A549 (cell line): ENCODE results near the gene ZNF608. TPM values are rescaled to one million over a fixed set of nuclear protein-coding genes. Genes with fewer than 3 reads are reported as not detected.

Experiments used
- ATAC-seq, 2 experiments: fragments of 200-7000 bp in 1 of 2; fragments of >200 bp in 1 of 2; cut with Nextera tagmentation in 1 of 2; cut with Tn5 transposase in 1 of 2; 3 replicates each; pipeline versions ENCODE4 v1.8.0 to v1.9.1; 2018 to 2020; ENCODE audit warnings: mild to moderate bottlenecking in 1 of 2, moderate library complexity in 1 of 2
- CTCF ChIA-PET: fragments of 300-600 bp; sonication (Branson Sonifier 250); formaldehyde crosslinking; extraction: SDS; loops from one replicate; lab custom pipeline; 2021; ENCODE audit warnings: antibody characterized with exemption, inconsistent platforms; lab: Yijun Ruan, JAX
- POLR2A ChIA-PET: fragments of 350-600 bp; formaldehyde crosslinking; extraction: SDS; loops from one replicate; lab custom pipeline; 2021; ENCODE audit warnings: antibody characterized with exemption, inconsistent platforms; lab: Yijun Ruan, JAX
- DNase-seq, 2 experiments: peaks; one replicate each; pipeline versions ENCODE4 v3.0.0 to v3.0.0-alpha.2; 2011 to 2016; ENCODE audit warnings: low read depth in 1 of 2, low spot score in 1 of 2
- FAIRE-seq: peaks from 2 replicates; lab custom pipeline; 2011; peaks lifted over from hg19 to GRCh38; lab: Jason Lieb, UNC
- H3K27ac ChIP-seq, 2 experiments: fragments of >200 bp; sonication (Bioruptor Twin); formaldehyde crosslinking; 3 replicates each; pipeline ENCODE4 v1.5.1; 2016 to 2017
- H3K4me1 ChIP-seq: fragments of >200 bp; sonication (Bioruptor Twin); formaldehyde crosslinking; 3 replicates; pipeline ENCODE4 v1.6.1; 2016
- H3K4me2 ChIP-seq: fragments of >200 bp; sonication (Bioruptor Twin); formaldehyde crosslinking; 3 replicates; pipeline ENCODE4 v1.6.1; 2016
- H3K4me3 ChIP-seq: fragments of >200 bp; sonication (Bioruptor Twin); formaldehyde crosslinking; 3 replicates; pipeline ENCODE4 v1.5.1; 2016
- H3K9me3 ChIP-seq: fragments of >200 bp; sonication (Bioruptor Twin); formaldehyde crosslinking; 3 replicates; pipeline ENCODE4 v1.6.1; 2016
- BCL3 ChIP-seq: fragments of >200 bp; sonication (Bioruptor Twin); formaldehyde crosslinking; IDR thresholded peaks from 3 replicates; pipeline ENCODE4 v1.6.1; 2016
- CBX2 ChIP-seq: fragments of 200-600 bp; sonication (generic); IDR thresholded peaks from 2 replicates; pipeline ENCODE4 v1.6.1; 2016; ENCODE audit warnings: low read depth, mild to moderate bottlenecking, borderline replicate concordance
- CEBPB ChIP-seq, 2 experiments: fragments of >200 bp in 1 of 2; sonication (Bioruptor Twin) in 1 of 2; formaldehyde crosslinking in 1 of 2; IDR thresholded peaks; 2 replicates each; pipeline ENCODE4 v1.6.1; 2012 to 2016
- ELK1 ChIP-seq: fragments of 150-350 bp; IDR thresholded peaks from 2 replicates; pipeline ENCODE4 v1.6.1; 2014; ENCODE audit warnings: low read depth, mild to moderate bottlenecking, low read length
- ESRRA ChIP-seq: fragments of 150-350 bp; IDR thresholded peaks from 2 replicates; pipeline ENCODE4 v1.6.1; 2014; ENCODE audit warnings: mild to moderate bottlenecking, low read length, borderline replicate concordance
- FOSB ChIP-seq: fragments of 250-450 bp; sonication (Bioruptor Pico); IDR thresholded peaks from 2 replicates; pipeline ENCODE4 v1.5.0; 2020; ENCODE audit warnings: mild to moderate bottlenecking, moderate library complexity
- FOXS1 ChIP-seq: fragments of 250-450 bp; sonication (Bioruptor Pico); IDR thresholded peaks from 2 replicates; pipeline ENCODE4 v1.5.0; 2020; ENCODE audit warnings: mild to moderate bottlenecking, moderate library complexity
- GATA3 ChIP-seq: IDR thresholded peaks from 2 replicates; pipeline ENCODE4 v1.6.1; 2012; ENCODE audit warnings: borderline replicate concordance
- HOXB13 ChIP-seq: fragments of 250-450 bp; sonication (Bioruptor Pico); IDR thresholded peaks from 2 replicates; pipeline ENCODE4 v1.5.0; 2020; ENCODE audit warnings: low read depth, mild to moderate bottlenecking, moderate library complexity
- JUN ChIP-seq, 2 experiments: fragments of >200 bp; sonication (Bioruptor Twin); formaldehyde crosslinking; IDR thresholded peaks; 2 replicates in 1 of 2; 3 replicates in 1 of 2; pipeline ENCODE4 v1.6.1; 2016 to 2017
- MAX ChIP-seq: IDR thresholded peaks from 2 replicates; pipeline ENCODE4 v1.6.1; 2012
- MAZ ChIP-seq: fragments of 150-350 bp; IDR thresholded peaks from 2 replicates; pipeline ENCODE4 v1.6.1; 2014; ENCODE audit warnings: antibody characterized with exemption, low read depth, low read length, borderline replicate concordance
- MYC ChIP-seq: IDR thresholded peaks from 2 replicates; pipeline ENCODE4 v1.6.1; 2012; ENCODE audit warnings: mild to moderate bottlenecking, inconsistent platforms, low read length, improper control_type of control experiment, borderline replicate concordance
- NFE2L2 ChIP-seq: fragments of 150-350 bp; conservative IDR thresholded peaks from 2 replicates; pipeline ENCODE4 v1.6.1; 2014; ENCODE audit warnings: low read length
- NPAS2 ChIP-seq: fragments of 250-450 bp; sonication (Bioruptor Pico); IDR thresholded peaks from 2 replicates; pipeline ENCODE4 v1.8.0; 2022; ENCODE audit warnings: mild to moderate bottlenecking, moderate library complexity, borderline replicate concordance
- NR3C1 ChIP-seq: fragments of >200 bp; sonication (Bioruptor Twin); formaldehyde crosslinking; IDR thresholded peaks from 3 replicates; pipeline ENCODE4 v1.6.1; 2017
- RNF2 ChIP-seq: fragments of 200-600 bp; sonication (generic); IDR thresholded peaks from 2 replicates; pipeline ENCODE4 v1.6.1; 2016; ENCODE audit warnings: low read depth, mild to moderate bottlenecking, antibody characterized with exemption, moderate library complexity, borderline replicate concordance
- TFCP2L1 ChIP-seq: fragments of 250-450 bp; sonication (Bioruptor Pico); IDR thresholded peaks from 2 replicates; pipeline ENCODE4 v1.5.0; 2021; ENCODE audit warnings: mild to moderate bottlenecking
- ZSCAN20 ChIP-seq: fragments of 250-450 bp; sonication (Bioruptor Pico); IDR thresholded peaks from 2 replicates; pipeline ENCODE4 v1.8.0; 2022; ENCODE audit warnings: mild to moderate bottlenecking, moderate library complexity
- WGBS: methylation state at CpG from one replicate; pipeline ENCODE4 v1.1.6; 2017; ENCODE audit errors: missing lambda C conversion rate; 5-methylcytosine and 5-hydroxymethylcytosine counted together
- polyA plus RNA-seq, 4 experiments: library from polyadenylated mRNA; depleted of rRNA in 3 of 4; stranded (reverse); fragments of >200 nt; fragmentation: RNase III in 1 of 4; extraction: RNeasy Plus Mini Kit Qiagen cat#74134 plus additional on column Dnase treatment in 1 of 4; gene quantifications; 2 replicates in 3 of 4; 3 replicates in 1 of 4; pipeline ENCODE4 v1.2.3, GENCODE V29; 2011 to 2017
- TF ChIP-seq, protein P1 (sequence below): fragments of 450-650 bp; IDR thresholded peaks from 2 replicates; pipeline ENCODE4 v1.6.1; 2014; ENCODE audit warnings: antibody characterized with exemption
- TF ChIP-seq, protein P2 (sequence below): IDR thresholded peaks from 2 replicates; pipeline ENCODE4 v1.6.1; 2012
- TF ChIP-seq, protein P3 (sequence below): fragments of 200-600 bp; sonication (generic); IDR thresholded peaks from 2 replicates; pipeline ENCODE4 v1.6.1; 2016; ENCODE audit warnings: antibody characterized with exemption, mild to moderate bottlenecking, moderate library complexity

The ZNF608 gene
- polyA plus RNA-seq, 2 of the 4 experiments (the other 2 are of a cell fraction): 0.77 to 1.8 TPM

DNA sequence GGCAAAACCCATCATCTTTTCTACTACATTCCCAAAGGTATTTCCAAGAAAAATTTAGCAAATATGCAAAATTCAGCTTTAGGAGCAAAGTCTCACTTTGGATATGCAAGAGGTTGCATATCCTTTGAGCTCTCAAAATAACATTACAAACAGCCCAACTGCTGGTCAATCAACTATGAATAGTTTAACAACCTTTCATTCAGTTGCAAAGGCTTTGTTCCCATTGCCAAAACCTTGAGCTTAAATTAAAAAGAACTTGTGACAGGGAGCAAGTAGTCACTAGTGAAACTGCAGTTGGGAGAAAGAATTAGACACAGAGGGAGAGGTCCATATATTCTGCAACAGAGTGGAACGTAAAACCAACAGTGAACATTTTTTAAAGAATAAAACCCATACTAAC is 8.8 kb downstream of the ZNF608 start (continued):
- no peak for TF ChIP-seq RNF2
- no peak for TF ChIP-seq NR3C1
- no peak for TF ChIP-seq MAZ
- TF ChIP-seq, all 56 proteins: peak for 0

- Histone ChIP-seq H3K4me3 (no peak overlapping the region), H3K27ac (no peak overlapping the region), H3K9me3 (no peaks in the 10 kb centered on the region), H3K4me1 (peaks cover 9% of the 10 kb centered on the region), H3K4me2 (no peak overlapping the region)
- 72% methylated on average over 3 of the region's 3 CpGs for WGBS
- POLR2A ChIA-PET: interaction anchor here (0.6 kb wide), 1 partner anchor 10 kb away, joined by 3 read pairs; the partner anchor contains the start of gene ZNF608
- TF ChIP-seq FOXS1 (CRISPR knock-in tag) (no peak), NPAS2 (CRISPR knock-in tag) (no peak), JUN (IDR thresholded peaks at IDR 0.05) (no peak), CBX2 (no peak), CEBPB (IDR thresholded peaks at IDR 0.05) (no peak), ZSCAN20 (CRISPR knock-in tag) (no peak), GATA3 (no peak), MYC (no peak), NFE2L2 (no peak), MAX (no peak), ELK1 (no peak), FOSB (no peak), TFCP2L1 (no peak), HOXB13 (CRISPR knock-in tag) (no peak), BCL3 (no peak), ESRRA (no peak)
- TF ChIP-seq, protein P1, sequence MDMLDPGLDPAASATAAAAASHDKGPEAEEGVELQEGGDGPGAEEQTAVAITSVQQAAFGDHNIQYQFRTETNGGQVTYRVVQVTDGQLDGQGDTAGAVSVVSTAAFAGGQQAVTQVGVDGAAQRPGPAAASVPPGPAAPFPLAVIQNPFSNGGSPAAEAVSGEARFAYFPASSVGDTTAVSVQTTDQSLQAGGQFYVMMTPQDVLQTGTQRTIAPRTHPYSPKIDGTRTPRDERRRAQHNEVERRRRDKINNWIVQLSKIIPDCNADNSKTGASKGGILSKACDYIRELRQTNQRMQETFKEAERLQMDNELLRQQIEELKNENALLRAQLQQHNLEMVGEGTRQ: no peak
- TF ChIP-seq, protein P2, sequence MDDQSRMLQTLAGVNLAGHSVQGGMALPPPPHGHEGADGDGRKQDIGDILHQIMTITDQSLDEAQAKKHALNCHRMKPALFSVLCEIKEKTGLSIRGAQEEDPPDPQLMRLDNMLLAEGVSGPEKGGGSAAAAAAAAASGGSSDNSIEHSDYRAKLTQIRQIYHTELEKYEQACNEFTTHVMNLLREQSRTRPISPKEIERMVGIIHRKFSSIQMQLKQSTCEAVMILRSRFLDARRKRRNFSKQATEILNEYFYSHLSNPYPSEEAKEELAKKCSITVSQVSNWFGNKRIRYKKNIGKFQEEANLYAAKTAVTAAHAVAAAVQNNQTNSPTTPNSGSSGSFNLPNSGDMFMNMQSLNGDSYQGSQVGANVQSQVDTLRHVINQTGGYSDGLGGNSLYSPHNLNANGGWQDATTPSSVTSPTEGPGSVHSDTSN: no peak
- TF ChIP-seq, protein P3, sequence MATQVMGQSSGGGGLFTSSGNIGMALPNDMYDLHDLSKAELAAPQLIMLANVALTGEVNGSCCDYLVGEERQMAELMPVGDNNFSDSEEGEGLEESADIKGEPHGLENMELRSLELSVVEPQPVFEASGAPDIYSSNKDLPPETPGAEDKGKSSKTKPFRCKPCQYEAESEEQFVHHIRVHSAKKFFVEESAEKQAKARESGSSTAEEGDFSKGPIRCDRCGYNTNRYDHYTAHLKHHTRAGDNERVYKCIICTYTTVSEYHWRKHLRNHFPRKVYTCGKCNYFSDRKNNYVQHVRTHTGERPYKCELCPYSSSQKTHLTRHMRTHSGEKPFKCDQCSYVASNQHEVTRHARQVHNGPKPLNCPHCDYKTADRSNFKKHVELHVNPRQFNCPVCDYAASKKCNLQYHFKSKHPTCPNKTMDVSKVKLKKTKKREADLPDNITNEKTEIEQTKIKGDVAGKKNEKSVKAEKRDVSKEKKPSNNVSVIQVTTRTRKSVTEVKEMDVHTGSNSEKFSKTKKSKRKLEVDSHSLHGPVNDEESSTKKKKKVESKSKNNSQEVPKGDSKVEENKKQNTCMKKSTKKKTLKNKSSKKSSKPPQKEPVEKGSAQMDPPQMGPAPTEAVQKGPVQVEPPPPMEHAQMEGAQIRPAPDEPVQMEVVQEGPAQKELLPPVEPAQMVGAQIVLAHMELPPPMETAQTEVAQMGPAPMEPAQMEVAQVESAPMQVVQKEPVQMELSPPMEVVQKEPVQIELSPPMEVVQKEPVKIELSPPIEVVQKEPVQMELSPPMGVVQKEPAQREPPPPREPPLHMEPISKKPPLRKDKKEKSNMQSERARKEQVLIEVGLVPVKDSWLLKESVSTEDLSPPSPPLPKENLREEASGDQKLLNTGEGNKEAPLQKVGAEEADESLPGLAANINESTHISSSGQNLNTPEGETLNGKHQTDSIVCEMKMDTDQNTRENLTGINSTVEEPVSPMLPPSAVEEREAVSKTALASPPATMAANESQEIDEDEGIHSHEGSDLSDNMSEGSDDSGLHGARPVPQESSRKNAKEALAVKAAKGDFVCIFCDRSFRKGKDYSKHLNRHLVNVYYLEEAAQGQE: no peak
- no peak for ATAC-seq
- DNase-seq: no peak
- CTCF ChIA-PET: interaction anchor here (0.6 kb wide), 2 partner anchors 29 to 1887 kb away, joined by 3 to 5 read pairs; no protein-coding TSS in a partner anchor
- no peak for FAIRE-seq
Measured at GRCh38 chr5:124736805-124737188, 9.6 kb downstream of the ZNF608 start.
